ENCODE measurements around the gene PRR7. TPM values are rescaled to one million over a fixed set of nuclear protein-coding genes. Genes with fewer than 3 reads are reported as not detected.

The PRR7 gene
- total RNA-seq (2022) (4.7 and 5.7 TPM in 2 replicates), Bru-seq, nascent RNA (percentile 36 among the genes with signal in this experiment), BruChase-seq, experiment 1, labeled RNA remaining after a 2-hour chase (percentile 43 among the genes with signal in this experiment), BruChase-seq, experiment 2, labeled RNA remaining after a 6-hour chase (percentile 52 among the genes with signal in this experiment)
- long read RNA-seq, partial matches to known transcripts, result 2 of 3 reads
- long read RNA-seq, other reads (novel, unspliced or antisense), result 0 of 3 reads

- no peak for TF ChIP-seq CTCF (IDR thresholded peaks at IDR 0.05; ENCODE audit: insufficient read depth in 1 of 2, low read depth in 1 of 2, low read length in 1 of 2, severe bottlenecking in 1 of 2, unreplicated experiment in 1 of 2)
- intact Hi-C loops (cut with micrococcal nuclease; ENCODE audit: unreplicated experiment), result loop anchor here (2.0 kb wide), 2 partner anchors 20 to 42 kb away; partner anchors contain the start of gene GRK6
- Mint-ChIP-seq H3K36me3 (ENCODE audit: insufficient read depth, unreplicated experiment) (peaks cover 59% of the 10 kb centered on the region), H3K27ac (ENCODE audit: unreplicated experiment) (peak within 1 kb of the TSS; percentile 56), H3K9me3 (ENCODE audit: unreplicated experiment) (no peaks in the 10 kb centered on the region), H3K27me3 (ENCODE audit: insufficient read depth, unreplicated experiment) (peaks cover 6% of the 10 kb centered on the region), H3K4me3 (ENCODE audit: unreplicated experiment) (peak within 1 kb of the TSS; percentile 70), H3K4me1 (ENCODE audit: low read depth, unreplicated experiment) (peaks cover 8% of the 10 kb centered on the region)
- POLR2A ChIA-PET, result interaction anchor here (0.6 to 5.0 kb wide), 3 partner anchors 20 to 557 kb away, joined by 3 to 43 read pairs (median 6); partner anchors contain the start of gene GRK6
- peak; percentile 70 to 84 for DNase-seq
- H3K27me3 ChIP-seq (replicated peaks; ENCODE audit: control insufficient read depth, insufficient read depth, low read length), result no peaks in the 10 kb centered on the region
- CTCF ChIA-PET, result interaction anchor here (0.6 to 6.4 kb wide), 9 partner anchors 9 to 360 kb away, joined by 3 to 78 read pairs (median 6); partner anchors contain the start of genes FGFR4 and GRK6
- peaks cover 6% of the 10 kb centered on the region; the same call in 1 of the 2 replicates for H3K4me1 ChIP-seq
- H3K4me3 ChIP-seq (ENCODE audit: low read depth, low read length), result peak within 1 kb of the TSS; percentile 78
- H3K36me3 ChIP-seq (ENCODE audit: control insufficient read depth, insufficient read depth, low read length), result no peaks in the 10 kb centered on the region; the same call in 1 of the 2 replicates
- BruUV-seq (replicated peaks), result no TSS peak
- H3K9me3 ChIP-seq, result no peaks in the 10 kb centered on the region
Measured at GRCh38 chr5:177446200-177447065, at the start of gene PRR7. Gene PRR7 (plus strand): TSS chr5:177446814. CDS start chr5:177455068, 8,254 bp downstream.

DNA sequence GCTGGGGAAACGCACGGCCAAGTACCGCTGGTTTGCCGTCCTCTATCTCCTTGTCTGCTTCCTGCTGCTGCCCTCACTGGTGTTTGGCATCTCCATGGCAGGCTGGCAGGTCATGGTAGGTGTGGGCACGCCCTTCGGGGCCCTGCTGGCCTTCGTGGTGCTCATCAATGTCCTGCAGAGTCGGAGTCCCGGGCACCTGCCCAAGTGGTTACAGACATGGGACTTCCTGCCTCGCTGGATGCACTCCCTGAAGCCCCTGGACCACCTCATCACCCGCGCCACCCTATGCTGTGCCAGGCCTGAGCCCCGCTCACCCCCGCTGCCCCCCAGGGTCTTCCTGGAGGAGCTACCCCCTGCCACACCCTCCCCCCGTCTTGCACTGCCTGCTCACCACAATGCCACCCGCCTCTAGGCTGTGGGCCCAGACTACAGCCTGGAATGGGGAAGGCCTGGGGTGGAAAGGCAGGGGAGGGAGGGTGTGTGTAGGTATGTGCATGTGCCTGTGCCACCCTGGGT is 48.7 kb upstream of the PRR7 start:
- H3K4me1 ChIP-seq, result no peaks in the 10 kb centered on the region; the same call in 1 of the 2 replicates
- H3K4me3 Mint-ChIP-seq (ENCODE audit: unreplicated experiment), result no peak overlapping the region
- no peaks in the 10 kb centered on the region for H3K9me3 Mint-ChIP-seq (ENCODE audit: unreplicated experiment)
- TF ChIP-seq CTCF (IDR thresholded peaks at IDR 0.05; ENCODE audit: insufficient read depth in 1 of 2, low read depth in 1 of 2, low read length in 1 of 2, severe bottlenecking in 1 of 2, unreplicated experiment in 1 of 2), result no peak
- peaks cover 6% of the 10 kb centered on the region for H3K4me1 Mint-ChIP-seq (ENCODE audit: low read depth, unreplicated experiment)
- no peaks in the 10 kb centered on the region for H3K36me3 ChIP-seq (ENCODE audit: control insufficient read depth, insufficient read depth, low read length)
- BruUV-seq (replicated peaks), result no TSS peak
- H3K27me3 Mint-ChIP-seq (ENCODE audit: insufficient read depth, unreplicated experiment), result peaks cover 3% of the 10 kb centered on the region
- no peak for DNase-seq
- H3K27me3 ChIP-seq (replicated peaks; ENCODE audit: control insufficient read depth, insufficient read depth, low read length), result no peaks in the 10 kb centered on the region
- ChIA-PET CTCF (no interaction called here), POLR2A (no interaction called here)
- H3K36me3 Mint-ChIP-seq (ENCODE audit: insufficient read depth, unreplicated experiment), result peaks cover 6% of the 10 kb centered on the region
- intact Hi-C loops (cut with micrococcal nuclease; ENCODE audit: unreplicated experiment), result no loop called here
- no peak overlapping the region for H3K27ac Mint-ChIP-seq (ENCODE audit: unreplicated experiment)
- no peak overlapping the region for H3K4me3 ChIP-seq (ENCODE audit: low read depth, low read length)
- no peaks in the 10 kb centered on the region for H3K9me3 ChIP-seq
